OCI-LY1 (cell line): ENCODE data around the gene RAB34.

Experiments used
- H2AFZ ChIP-seq: fragments of 200-600 bp; sonication (generic), shearing (Covaris generic); 2 replicates; pipeline ENCODE4 v1.6.0; 2014; ENCODE audit warnings: antibody characterized with exemption, mild to moderate bottlenecking, low read length
- H3F3A ChIP-seq: fragments of 200-600 bp; sonication (generic), shearing (Covaris generic); 2 replicates; pipeline ENCODE4 v1.6.0; 2014; ENCODE audit warnings: mild to moderate bottlenecking, antibody characterized with exemption, low read length, moderate library complexity; ENCODE audit not compliant: insufficient read depth
- H3K27ac ChIP-seq: fragments of 200-600 bp; sonication (generic); 2 replicates; pipeline ENCODE4 v1.5.1; 2014; ENCODE audit warnings: low read length, mixed run types, mild to moderate bottlenecking, low read depth; ENCODE audit not compliant: poor library complexity, severe bottlenecking
- H3K27me3 ChIP-seq: fragments of 200-600 bp; sonication (generic); 2 replicates; pipeline ENCODE4 v1.6.0; 2014; ENCODE audit warnings: antibody characterized with exemption, mild to moderate bottlenecking, low read length, moderate library complexity; ENCODE audit not compliant: insufficient read depth
- H3K36me3 ChIP-seq: fragments of 200-600 bp; sonication (generic); 2 replicates; pipeline ENCODE4 v1.6.1; 2014; ENCODE audit warnings: mild to moderate bottlenecking, antibody characterized with exemption, low read length, moderate library complexity, mixed read lengths; ENCODE audit not compliant: insufficient read depth
- H3K4me1 ChIP-seq: fragments of 200-600 bp; sonication (generic); 2 replicates; pipeline ENCODE4 v1.5.1; 2014; ENCODE audit warnings: mild to moderate bottlenecking, low read length, moderate library complexity; ENCODE audit not compliant: insufficient read depth, severe bottlenecking
- H3K4me2 ChIP-seq: fragments of 200-600 bp; sonication (generic), shearing (Covaris generic); 2 replicates; pipeline ENCODE4 v1.6.1; 2014; ENCODE audit warnings: low read length
- H3K4me3 ChIP-seq: fragments of 200-600 bp; sonication (generic); 2 replicates; pipeline ENCODE4 v1.5.1; 2014; ENCODE audit warnings: low read length, low read depth, mild to moderate bottlenecking, mixed read lengths; ENCODE audit not compliant: poor library complexity, severe bottlenecking
- H3K79me2 ChIP-seq: fragments of 200-600 bp; shearing (Covaris generic); 2 replicates; pipeline ENCODE4 v1.6.1; 2016; ENCODE audit warnings: mixed run types, low read length, mixed read lengths; ENCODE audit not compliant: insufficient read depth
- H3K9ac ChIP-seq: fragments of 200-600 bp; sonication (generic), shearing (Covaris generic); 2 replicates; pipeline ENCODE4 v1.6.1; 2014; ENCODE audit warnings: mild to moderate bottlenecking, low read length, mixed read lengths
- H3K9me2 ChIP-seq: fragments of 200-600 bp; sonication (generic), shearing (Covaris generic); 2 replicates; pipeline ENCODE4 v1.6.1; 2014; ENCODE audit warnings: low read depth, mild to moderate bottlenecking, low read length, mixed read lengths
- H3K9me3 ChIP-seq: fragments of 200-600 bp; shearing (Covaris generic); 2 replicates; pipeline ENCODE4 v1.6.1; 2014; ENCODE audit warnings: low read length, mixed read lengths
- H4K20me1 ChIP-seq: fragments of 200-600 bp; sonication (generic), shearing (Covaris generic); 2 replicates; pipeline ENCODE4 v1.6.0; 2016; ENCODE audit warnings: mild to moderate bottlenecking, low read length; ENCODE audit not compliant: insufficient read depth
- CTCF ChIP-seq: fragments of 200-600 bp; sonication (generic), shearing (Covaris generic); IDR thresholded peaks from 2 replicates; pipeline ENCODE4 v1.5.1; 2017; ENCODE audit warnings: mild to moderate bottlenecking, antibody characterized with exemption, low read length, moderate library complexity, mixed read lengths
- EZH2 ChIP-seq: fragments of 200-600 bp; sonication (generic), shearing (Covaris generic); IDR thresholded peaks from 2 replicates; pipeline ENCODE4 v1.8.0; 2017; ENCODE audit warnings: borderline replicate concordance, mixed run types, mild to moderate bottlenecking, antibody characterized with exemption, low read length, moderate library complexity, mixed read lengths

The RAB34 gene

GRCh38 chr17:28707339-28707720 is 10.3 kb downstream of the RAB34 start:
- Histone ChIP-seq H3K36me3 (peaks cover 13% of the 10 kb centered on the region), H3K27ac (no peak overlapping the region), H3K4me1 (peaks cover 25% of the 10 kb centered on the region), H3K4me2 (no peak overlapping the region), H2AFZ (no peak overlapping the region), H4K20me1 (no peaks in the 10 kb centered on the region), H3K9ac (no peak overlapping the region), H3K9me2 (no peaks in the 10 kb centered on the region), H3K79me2 (no peaks in the 10 kb centered on the region), H3F3A (no peaks in the 10 kb centered on the region), H3K9me3 (no peaks in the 10 kb centered on the region), H3K27me3 (no peaks in the 10 kb centered on the region), H3K4me3 (no peak overlapping the region)
- TF ChIP-seq CTCF, result no peak
- no peak for TF ChIP-seq EZH2

DNA sequence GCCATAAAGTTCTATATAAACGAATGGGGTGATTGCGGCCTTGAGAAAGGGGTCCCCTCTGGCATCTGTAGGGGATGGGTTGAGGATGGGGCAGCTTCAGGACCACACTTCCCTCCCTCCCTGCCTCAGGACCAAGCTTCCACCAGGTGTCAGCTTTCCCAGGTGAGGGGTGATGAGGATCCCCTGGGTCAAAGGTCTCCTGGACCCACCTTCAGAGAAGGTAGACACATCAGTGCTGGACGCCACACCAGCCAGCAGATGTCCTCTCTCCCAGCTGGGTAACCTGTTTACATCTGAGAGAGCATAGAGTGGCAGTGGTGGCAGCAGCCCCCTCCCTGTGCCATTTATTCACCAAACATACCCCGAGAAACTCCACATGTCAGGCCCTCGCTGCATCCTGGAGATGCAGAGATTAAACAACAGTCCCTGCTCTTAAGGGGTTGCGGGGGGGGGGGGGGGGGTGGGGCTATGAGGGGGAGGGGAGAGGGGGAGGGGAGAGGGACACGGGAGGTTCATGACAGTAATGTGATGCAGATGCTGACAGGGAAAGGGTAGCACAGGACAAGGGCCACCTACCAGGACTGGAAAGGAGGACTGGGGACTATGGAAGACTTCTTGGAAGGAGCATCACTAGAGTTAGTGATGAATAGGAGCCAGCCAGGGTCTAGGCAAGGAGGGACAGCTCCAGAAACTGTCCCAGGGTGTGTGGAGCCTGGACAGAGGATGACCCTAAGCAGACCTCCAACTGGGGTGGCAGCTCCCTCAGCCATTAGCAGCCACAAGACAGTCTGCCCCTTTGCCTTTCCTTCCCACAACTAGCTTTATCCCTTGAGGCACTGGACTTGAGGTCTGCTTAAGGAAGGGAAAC is 11.0 kb downstream of the RAB34 start:
- Histone ChIP-seq H3K4me1 (peaks cover 19% of the 10 kb centered on the region), H3K79me2 (no peaks in the 10 kb centered on the region), H3K4me3 (no peak overlapping the region), H4K20me1 (no peaks in the 10 kb centered on the region), H2AFZ (no peak overlapping the region), H3F3A (no peaks in the 10 kb centered on the region), H3K9me3 (no peaks in the 10 kb centered on the region), H3K36me3 (peaks cover 19% of the 10 kb centered on the region), H3K9me2 (no peaks in the 10 kb centered on the region), H3K4me2 (no peak overlapping the region), H3K27ac (no peak overlapping the region), H3K9ac (no peak overlapping the region), H3K27me3 (no peaks in the 10 kb centered on the region)
- TF ChIP-seq CTCF, result no peak
- TF ChIP-seq EZH2, result no peak

DNA sequence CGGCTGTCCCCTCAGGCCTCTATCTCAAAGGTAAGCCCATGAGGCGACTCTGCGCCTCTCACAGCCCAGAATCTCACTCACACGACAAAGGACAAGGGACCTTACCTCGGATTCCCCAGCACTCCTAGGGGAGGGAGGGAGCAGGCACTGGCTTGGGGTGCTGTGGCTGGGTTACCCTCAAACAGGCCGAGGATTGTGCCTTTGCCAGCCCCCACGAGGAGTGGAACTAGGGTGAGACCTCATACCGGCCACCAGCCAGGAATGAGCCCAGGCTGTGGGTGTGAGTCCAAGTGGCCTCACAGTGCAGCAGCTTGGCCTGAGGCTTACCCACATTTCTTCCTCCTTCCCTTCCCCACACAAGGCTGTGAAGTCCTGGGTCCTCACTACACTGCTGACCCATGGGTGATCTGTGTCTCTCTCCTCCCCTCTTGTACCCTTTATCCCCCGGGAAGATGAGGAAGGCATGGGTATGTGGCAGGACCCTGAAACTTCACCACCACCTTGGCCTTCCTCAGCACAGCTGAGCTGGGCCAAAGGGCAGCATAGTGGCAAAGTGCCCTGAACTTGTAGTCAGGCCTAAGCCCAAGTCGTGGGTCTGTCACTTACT is 11.8 kb downstream of the RAB34 start:
- Histone ChIP-seq H3K4me2 (no peak overlapping the region), H3F3A (no peaks in the 10 kb centered on the region), H4K20me1 (no peaks in the 10 kb centered on the region), H3K4me3 (no peak overlapping the region), H3K79me2 (no peaks in the 10 kb centered on the region), H3K9me3 (no peaks in the 10 kb centered on the region), H3K27me3 (no peaks in the 10 kb centered on the region), H3K36me3 (peaks cover 28% of the 10 kb centered on the region), H3K4me1 (peaks cover 15% of the 10 kb centered on the region), H3K27ac (no peak overlapping the region), H3K9ac (no peak overlapping the region), H2AFZ (no peak overlapping the region), H3K9me2 (no peaks in the 10 kb centered on the region)
- TF ChIP-seq CTCF (no peak), EZH2 (no peak)
